Neutrophil (primary cell): ENCODE results near the gene HOXC10.

ENCODE experiments used
- H3K27ac ChIP-seq: fragments of 200-600 bp; sonication (generic); 2 replicates; pipeline ENCODE4 v1.5.1; 2016; ENCODE audit warnings: mild to moderate bottlenecking, moderate library complexity
- H3K27me3 ChIP-seq: fragments of 200-600 bp; sonication (generic); 2 replicates; pipeline ENCODE4 v1.6.0; 2016; ENCODE audit warnings: mild to moderate bottlenecking
- H3K36me3 ChIP-seq: fragments of 200-600 bp; sonication (generic); 2 replicates; pipeline ENCODE4 v1.5.1; 2017
- H3K4me1 ChIP-seq, 2 experiments: fragments of 200-600 bp in 1 of 2; sonication (generic) in 1 of 2; 1 replicate in 1 of 2; 2 replicates in 1 of 2; pipeline versions ENCODE4 v1.5.1 to v1.6.1; 2013 to 2016; ENCODE audit warnings: low read depth in 1 of 2, low read length in 1 of 2, mild to moderate bottlenecking in 1 of 2, moderate library complexity in 1 of 2; ENCODE audit not compliant: control insufficient read depth in 1 of 2, insufficient read depth in 1 of 2
- H3K4me3 ChIP-seq, 2 experiments: fragments of 200-600 bp in 1 of 2; sonication (generic) in 1 of 2; 1 replicate in 1 of 2; 2 replicates in 1 of 2; pipeline ENCODE4 v1.5.1; 2013 to 2016; ENCODE audit warnings: low read depth in 1 of 2, low read length in 1 of 2, mild to moderate bottlenecking in 1 of 2, moderate library complexity in 1 of 2
- H3K9me3 ChIP-seq: fragments of 200-600 bp; sonication (generic); 2 replicates; pipeline ENCODE4 v1.5.1; 2016
- TF ChIP-seq, protein P1 (sequence below): fragments of 200-600 bp; sonication (generic); IDR thresholded peaks from 2 replicates; pipeline ENCODE4 v1.5.1; 2016; ENCODE audit warnings: antibody characterized with exemption

HOXC10 gene

DNA sequence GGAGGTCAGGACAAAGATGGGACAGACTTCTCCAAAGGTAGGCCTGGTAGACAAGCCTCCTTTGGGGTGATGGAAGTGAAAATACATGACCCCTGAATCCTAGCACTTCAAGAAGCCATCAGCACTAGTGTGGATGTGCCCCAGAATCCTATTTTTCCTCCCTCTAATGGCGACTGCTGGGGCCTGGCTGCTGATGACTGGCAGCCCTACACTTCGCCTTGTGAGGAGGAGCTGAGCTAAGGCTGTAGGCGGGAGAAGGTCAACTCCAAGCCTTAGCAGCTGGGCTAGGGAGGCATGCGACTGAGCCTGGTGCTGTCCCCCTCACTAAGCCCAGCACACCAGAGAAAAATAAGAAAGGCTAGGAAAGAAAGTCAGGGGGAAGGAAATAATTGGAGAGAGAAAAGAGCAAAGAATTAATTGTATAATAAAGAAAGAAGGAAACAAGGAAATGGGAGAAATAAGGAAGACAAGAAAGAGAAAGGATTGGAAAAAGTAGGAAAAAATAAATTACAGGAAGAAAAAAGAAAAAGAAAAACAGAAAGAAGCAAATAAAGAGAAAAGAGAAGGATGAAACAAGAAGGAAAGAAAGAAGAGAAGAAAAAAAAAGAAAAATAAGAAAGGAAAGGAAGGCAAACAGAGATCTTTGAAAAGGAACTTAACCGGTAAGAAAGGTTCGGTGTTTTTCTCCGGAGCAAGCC is 4.7 kb upstream of the HOXC10 start:
- TF ChIP-seq, protein P1, sequence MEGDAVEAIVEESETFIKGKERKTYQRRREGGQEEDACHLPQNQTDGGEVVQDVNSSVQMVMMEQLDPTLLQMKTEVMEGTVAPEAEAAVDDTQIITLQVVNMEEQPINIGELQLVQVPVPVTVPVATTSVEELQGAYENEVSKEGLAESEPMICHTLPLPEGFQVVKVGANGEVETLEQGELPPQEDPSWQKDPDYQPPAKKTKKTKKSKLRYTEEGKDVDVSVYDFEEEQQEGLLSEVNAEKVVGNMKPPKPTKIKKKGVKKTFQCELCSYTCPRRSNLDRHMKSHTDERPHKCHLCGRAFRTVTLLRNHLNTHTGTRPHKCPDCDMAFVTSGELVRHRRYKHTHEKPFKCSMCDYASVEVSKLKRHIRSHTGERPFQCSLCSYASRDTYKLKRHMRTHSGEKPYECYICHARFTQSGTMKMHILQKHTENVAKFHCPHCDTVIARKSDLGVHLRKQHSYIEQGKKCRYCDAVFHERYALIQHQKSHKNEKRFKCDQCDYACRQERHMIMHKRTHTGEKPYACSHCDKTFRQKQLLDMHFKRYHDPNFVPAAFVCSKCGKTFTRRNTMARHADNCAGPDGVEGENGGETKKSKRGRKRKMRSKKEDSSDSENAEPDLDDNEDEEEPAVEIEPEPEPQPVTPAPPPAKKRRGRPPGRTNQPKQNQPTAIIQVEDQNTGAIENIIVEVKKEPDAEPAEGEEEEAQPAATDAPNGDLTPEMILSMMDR, result no peak
- no peaks in the 10 kb centered on the region for H3K9me3 ChIP-seq
- peaks cover 100% of the 10 kb centered on the region for H3K27me3 ChIP-seq
- H3K4me1 ChIP-seq, result peaks cover 8 to 24% of the 10 kb centered on the region in 2 experiments
- H3K4me3 ChIP-seq, result no peak overlapping the region
- no peak overlapping the region for H3K27ac ChIP-seq
- H3K36me3 ChIP-seq, result no peaks in the 10 kb centered on the region

DNA sequence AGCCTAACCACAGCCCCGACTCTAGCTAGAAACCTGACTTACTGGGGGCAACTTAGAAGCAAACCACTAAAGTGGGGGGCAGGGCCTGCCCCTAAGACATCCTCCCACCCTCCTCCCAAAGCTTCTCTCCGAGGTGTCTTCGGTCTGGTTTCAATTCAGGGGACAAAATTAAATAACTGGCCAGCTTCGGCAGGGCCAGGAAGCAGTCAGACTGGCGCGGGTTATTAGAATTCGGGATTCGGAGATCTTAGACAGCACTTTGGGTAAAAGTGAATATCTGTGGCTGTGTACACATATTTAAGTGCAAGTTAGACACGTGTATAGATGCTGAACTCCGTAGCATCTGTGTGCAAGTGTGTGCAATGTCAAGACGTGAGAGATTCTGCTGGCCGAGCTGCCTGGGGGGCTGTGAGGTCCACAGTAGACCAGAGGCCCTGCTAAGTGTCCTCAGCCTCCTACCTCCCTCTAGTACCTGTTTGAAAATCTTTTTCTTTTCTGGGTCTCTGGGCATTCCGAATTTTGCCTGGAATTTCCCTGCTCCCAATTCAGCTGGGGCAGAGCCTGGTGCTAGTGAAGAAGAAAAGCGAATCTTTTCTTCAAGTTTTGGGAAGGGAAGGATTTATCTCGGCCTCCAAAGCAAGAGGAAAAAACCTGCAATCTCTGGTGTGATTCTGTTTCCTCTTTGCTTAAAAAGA is 4.0 kb upstream of the HOXC10 start:
- no peaks in the 10 kb centered on the region for H3K9me3 ChIP-seq
- H3K27ac ChIP-seq, result no peak overlapping the region
- H3K36me3 ChIP-seq, result no peaks in the 10 kb centered on the region
- TF ChIP-seq, protein P1, result no peak
- peaks cover 15 to 28% of the 10 kb centered on the region in 2 experiments for H3K4me1 ChIP-seq
- H3K27me3 ChIP-seq, result peaks cover 100% of the 10 kb centered on the region
- no peak overlapping the region for H3K4me3 ChIP-seq

DNA sequence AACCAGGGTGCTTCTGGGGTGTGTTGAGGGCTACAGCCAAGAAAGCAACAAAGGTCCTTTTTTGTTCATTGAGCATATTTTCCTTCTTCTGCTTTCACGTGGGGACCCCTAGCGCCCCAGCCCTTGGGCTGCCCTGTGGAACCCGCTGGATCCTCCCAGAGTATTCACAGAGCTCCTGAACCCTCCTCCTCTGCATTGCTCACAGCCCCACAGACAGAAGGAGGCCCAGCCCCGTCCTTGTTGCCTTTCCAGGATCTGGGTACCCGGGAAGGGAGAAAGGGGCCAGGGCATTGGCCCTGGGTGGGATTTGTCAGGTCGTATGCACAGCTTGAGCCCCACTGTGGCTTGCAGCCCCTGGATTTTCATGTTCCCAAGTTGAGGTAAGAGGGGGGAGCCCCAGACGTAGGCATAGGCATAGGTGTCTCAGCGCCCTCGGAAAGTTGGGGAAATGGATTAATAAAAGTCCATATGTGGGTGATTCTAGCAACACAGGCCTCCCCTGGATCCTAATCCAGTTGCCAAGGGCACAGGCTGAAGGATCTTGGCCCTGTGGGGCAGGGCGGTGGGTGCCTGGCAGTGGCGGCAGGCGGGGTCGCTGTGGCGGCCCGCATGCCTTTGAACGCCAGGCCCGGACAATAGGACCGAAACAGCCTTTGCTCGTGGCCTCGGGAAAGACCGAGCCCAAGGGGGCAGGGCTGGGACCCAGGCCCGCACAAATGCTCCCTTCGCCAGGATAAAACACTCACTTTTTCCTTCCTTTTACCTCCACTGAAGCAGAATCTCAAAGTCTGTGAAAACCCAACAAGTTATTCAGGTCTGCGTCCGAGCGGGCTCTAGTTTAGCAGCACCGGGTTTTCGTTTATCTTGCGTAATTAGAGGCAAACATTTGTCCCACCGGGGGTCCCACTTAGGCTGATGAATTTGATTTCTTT is 3.0 kb upstream of the HOXC10 start:
- Histone ChIP-seq H3K36me3 (no peaks in the 10 kb centered on the region), H3K9me3 (no peaks in the 10 kb centered on the region), H3K4me1 (peaks cover 17 to 31% of the 10 kb centered on the region in 2 experiments), H3K4me3 (no peak overlapping the region), H3K27ac (no peak overlapping the region), H3K27me3 (peaks cover 100% of the 10 kb centered on the region)
- TF ChIP-seq, protein P1, result no peak

DNA sequence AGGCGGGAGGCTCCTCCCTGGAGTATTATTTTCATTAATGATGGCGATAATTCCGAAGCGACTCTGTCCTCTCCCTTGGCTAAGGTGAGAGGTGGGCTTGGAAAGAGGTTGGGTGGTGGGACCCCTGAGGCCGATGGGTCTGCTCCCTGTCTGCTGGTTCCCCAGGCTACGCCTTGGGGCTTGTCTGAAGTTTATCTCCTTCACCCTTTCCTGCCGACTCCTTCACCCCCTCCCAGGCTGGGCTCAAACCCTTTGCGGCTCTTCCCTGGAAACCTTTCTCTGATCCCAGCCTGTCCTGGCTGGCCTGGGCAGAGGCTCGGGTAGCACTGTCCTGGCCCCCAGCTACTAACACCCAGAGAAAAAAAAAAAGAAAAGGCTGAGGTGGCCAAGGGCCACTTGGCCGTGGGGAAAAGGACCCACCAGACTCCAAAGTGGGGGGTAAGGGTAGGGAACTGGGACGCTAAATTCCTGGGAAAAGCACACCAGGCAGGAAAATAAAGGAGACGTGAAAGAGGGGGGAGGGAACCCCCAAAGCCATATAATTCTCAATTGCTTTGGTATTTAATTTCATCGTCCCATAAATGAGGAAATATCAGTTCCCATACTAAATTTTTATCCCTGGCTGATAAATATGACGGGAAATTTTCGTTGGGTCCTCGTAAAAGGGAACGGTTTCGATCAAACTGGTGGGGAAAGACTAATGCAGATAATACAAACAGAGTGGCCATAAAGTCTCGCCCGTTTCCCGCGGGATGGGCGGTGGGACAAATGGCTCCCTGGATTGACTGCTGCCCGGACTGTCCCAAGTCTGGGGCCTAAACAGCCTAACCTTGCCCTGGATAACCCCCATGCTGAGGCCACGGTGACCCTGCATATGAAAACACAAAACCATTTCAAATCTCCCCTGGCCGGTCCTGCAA is 2.0 kb upstream of the HOXC10 start:
- Histone ChIP-seq H3K27ac (no peak overlapping the region), H3K36me3 (no peaks in the 10 kb centered on the region), H3K4me3 (peak overlapping the region in 1 of 2 experiments; percentile 10), H3K4me1 (peaks cover 17 to 31% of the 10 kb centered on the region in 2 experiments), H3K27me3 (peaks cover 100% of the 10 kb centered on the region), H3K9me3 (no peaks in the 10 kb centered on the region)
- TF ChIP-seq, protein P1, result no peak

DNA sequence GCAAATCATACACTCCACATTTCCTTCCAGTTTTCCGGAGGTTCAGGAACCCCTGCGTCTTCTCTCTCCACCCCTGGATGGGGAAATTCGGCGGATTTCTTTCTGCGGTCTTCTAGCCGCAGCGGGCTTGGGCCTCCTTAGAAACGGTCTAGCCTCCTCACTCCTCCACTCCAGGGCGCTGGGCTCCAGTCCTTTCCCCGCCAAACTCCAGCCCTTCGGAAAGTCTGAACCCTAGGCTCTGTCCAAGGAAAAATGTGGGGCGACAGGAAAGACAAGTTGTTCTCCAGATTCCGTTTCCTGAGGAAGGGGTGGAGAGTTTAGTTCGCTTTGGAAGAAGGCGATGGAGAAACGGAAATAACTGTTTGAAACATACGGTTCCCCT is 1.4 kb upstream of the HOXC10 start:
- TF ChIP-seq, protein P1, result no peak
- Histone ChIP-seq H3K27me3 (peaks cover 100% of the 10 kb centered on the region), H3K36me3 (no peaks in the 10 kb centered on the region), H3K9me3 (no peaks in the 10 kb centered on the region), H3K4me1 (peaks cover 17 to 31% of the 10 kb centered on the region in 2 experiments), H3K4me3 (peak overlapping the region in 1 of 2 experiments; percentile 10), H3K27ac (no peak overlapping the region)
